Measurements from ENCODE around the gene FAM184A. TPM values are rescaled to one million over a fixed set of nuclear protein-coding genes. Genes with fewer than 3 reads are reported as not detected.
A peak's percentile ranks its signal among the peaks of the same experiment; 100 is the strongest.

FAM184A gene
- total and polyA plus RNA-seq, 9 of the 15 experiments (the other 6 are each of a cell fraction or from before 2014, with no cell fraction given): 6.4 to 18.7 (median 13.1) TPM

- TF ChIP-seq POLR2H (tag; IDR thresholded peaks at IDR 0.05; ENCODE audit: low read depth) (no peak), FOXA3 (CRISPR knock-in tag; conservative IDR thresholded peaks at IDR 0.05 in 1 of 2, IDR thresholded peaks at IDR 0.05 in 1 of 2) (no peak), ZNF639 (CRISPR knock-in tag; conservative IDR thresholded peaks at IDR 0.05 in 1 of 2, IDR thresholded peaks at IDR 0.05 in 1 of 2) (no peak), SIN3B (IDR thresholded peaks at IDR 0.05; ENCODE audit: low read depth) (no peak), XRCC3 (IDR thresholded peaks at IDR 0.05) (no peak), SMARCE1 (IDR thresholded peaks at IDR 0.05) (peak; percentile 77; the same call in 1 of the 2 replicates), ZNF780A (CRISPR knock-in tag; IDR thresholded peaks at IDR 0.05) (no peak), ZNF146 (CRISPR knock-in tag; IDR thresholded peaks at IDR 0.05; ENCODE audit: unreplicated experiment) (no peak), ZNF175 (CRISPR knock-in tag; IDR thresholded peaks at IDR 0.05; ENCODE audit: low read depth) (no peak), MCM2 (IDR thresholded peaks at IDR 0.05; ENCODE audit: low read depth) (no peak), ATF2 (CRISPR knock-in tag; IDR thresholded peaks at IDR 0.05) (no peak), RBM25 (IDR thresholded peaks at IDR 0.05; ENCODE audit: low read depth, low read length, severe bottlenecking) (no peak), SETDB1 (IDR thresholded peaks at IDR 0.05; ENCODE audit: low read length) (no peak), ZBTB9 (CRISPR knock-in tag; IDR thresholded peaks at IDR 0.05) (no peak), CBFA2T3 (IDR thresholded peaks at IDR 0.05) (peak; percentile 95), TSHZ1 (CRISPR knock-in tag; IDR thresholded peaks at IDR 0.05) (no peak), THAP7 (CRISPR knock-in tag; IDR thresholded peaks at IDR 0.05) (no peak), NFE2 (IDR thresholded peaks at IDR 0.05; ENCODE audit: low read depth) (no peak), ETS1 (conservative IDR thresholded peaks at IDR 0.05; ENCODE audit: control insufficient read depth, low read depth, low read length) (no peak), XRCC4 (IDR thresholded peaks at IDR 0.05; ENCODE audit: extremely low read depth, insufficient read depth, insufficient read length) (no peak)
Observed at GRCh38 chr6:119035459-119035858, 43.0 kb downstream of the FAM184A start (continued).

All from K562 (cell line).